Measurements from ENCODE around the gene UTP15. TPM values are rescaled to one million over a fixed set of nuclear protein-coding genes. Genes with fewer than 3 reads are reported as not detected.

UTP15 gene
- total and polyA plus RNA-seq, 2 of the 4 experiments (the other 2 are of a cell fraction) = 11.4 to 28.0 TPM

- Histone ChIP-seq H2BK20ac (ENCODE audit: low read depth, low read length) (peak overlapping the region; percentile 10), H3K4me1 (ENCODE audit: control insufficient read depth, insufficient read depth, low read length) (peaks cover 3% of the 10 kb centered on the region; the same call in 1 of the 2 replicates), H4K5ac (ENCODE audit: low read depth, low read length) (peak overlapping the region; percentile 27; the same call in 1 of the 2 replicates), H3K23ac (ENCODE audit: low read depth, low read length) (peak overlapping the region; percentile 55), H3K4me3 (ENCODE audit: insufficient read depth, low read depth, low read length) (peak overlapping the region; percentile 72), H3K4ac (ENCODE audit: low read depth, low read length) (peak overlapping the region; percentile 53), H3K18ac (ENCODE audit: low read depth, low read length) (peak overlapping the region; percentile 14; the same call in 1 of the 2 replicates), H2AFZ (replicated peaks; ENCODE audit: low read length, poor library complexity) (peak overlapping the region; percentile 94), H4K20me1 (ENCODE audit: insufficient read depth, low read length) (no peaks in the 10 kb centered on the region), H3K9me1 (ENCODE audit: insufficient read depth, low read length) (peaks cover 3% of the 10 kb centered on the region; the same call in 1 of the 2 replicates), H3K14ac (replicated peaks; ENCODE audit: low read depth, low read length) (peak overlapping the region; percentile 65), H3K9ac (ENCODE audit: low read depth, low read length) (peak overlapping the region; percentile 52; the same call in 1 of the 2 replicates), H2AK5ac (ENCODE audit: low read depth, low read length) (peak overlapping the region; percentile 45), H4K91ac (ENCODE audit: insufficient read depth, low read depth, low read length) (peak overlapping the region; percentile 34), H3K27me3 (ENCODE audit: control insufficient read depth, insufficient read depth, low read length) (no peaks in the 10 kb centered on the region), H3K4me2 (ENCODE audit: low read depth, low read length) (peak overlapping the region; percentile 100), H2BK15ac (ENCODE audit: low read depth, low read length) (peak overlapping the region; percentile 4; the same call in 1 of the 3 replicates), H3K27ac (ENCODE audit: insufficient read depth, low read length) (peak overlapping the region; percentile 14; the same call in 1 of the 2 replicates), H2BK120ac (ENCODE audit: low read depth, low read length) (peak overlapping the region; percentile 65), H3K9me3 (ENCODE audit: control insufficient read depth, insufficient read depth, low read length) (no peaks in the 10 kb centered on the region), H3K56ac (ENCODE audit: extremely low read depth, insufficient read depth, low read length) (peak overlapping the region; percentile 12; the same call in 1 of the 2 replicates), H4K8ac (ENCODE audit: low read depth in 2 of 2, low read length in 2 of 2) (peak overlapping the region; percentile 8 to 60), H2AK9ac (replicated peaks; ENCODE audit: low read depth, low read length, poor library complexity) (peak overlapping the region; percentile 5), H3K36me3 (ENCODE audit: control insufficient read depth, insufficient read depth, low read length) (no peaks in the 10 kb centered on the region), H3K79me1 (ENCODE audit: low read depth in 1 of 2, low read length in 2 of 2) (peaks cover 14 to 55% of the 10 kb centered on the region in 2 experiments), H2BK5ac (ENCODE audit: low read depth, low read length, poor library complexity, severe bottlenecking) (no peak overlapping the region)
- in situ Hi-C loops (cut with MboI; ENCODE audit: low sequenced_read_pairs) = no loop called here
- ATAC-seq (ENCODE audit: low read depth) (no peak), DNase-seq (no peak)
- POLR2A ChIA-PET (ENCODE audit: unreplicated experiment) = no interaction called here
- CTCF ChIA-PET = interaction anchor here (0.6 to 1.0 kb wide), 2 partner anchors 67 to 765 kb away, joined by 3 read pairs; no protein-coding TSS in a partner anchor
- dilution Hi-C loops (cut with HindIII; ENCODE audit: low sequenced_read_pairs, unreplicated experiment) = no loop called here
- WGBS, 2 experiments (ENCODE audit: extremely low coverage in 2 of 2, insufficient read length in 1 of 2) = 67% methylated on average over 1 of the region's 14 CpGs; no CpG with 5 or more reads in 1 of the 2 experiments
- BruUV-seq (replicated peaks) = no TSS peak
- intact Hi-C loops (cut with micrococcal nuclease) = loop anchor here (5.0 kb wide), 1 partner anchor 65 kb away; no protein-coding TSS in a partner anchor
- TF ChIP-seq USF2 (IDR thresholded peaks at IDR 0.05; ENCODE audit: low read depth, low read length) = no peak
- no peak for TF ChIP-seq MAZ (IDR thresholded peaks at IDR 0.05; ENCODE audit: borderline replicate concordance, low read depth, low read length)
- no peak for TF ChIP-seq ELK1 (IDR thresholded peaks at IDR 0.05; ENCODE audit: borderline replicate concordance, low read depth, low read length)
- TF ChIP-seq SMC3 (IDR thresholded peaks at IDR 0.05; ENCODE audit: low read depth, low read length) = no peak
- no peak for TF ChIP-seq MXI1 (IDR thresholded peaks at IDR 0.05; ENCODE audit: borderline replicate concordance, low read depth, low read length)
- no peak for TF ChIP-seq RAD21 (IDR thresholded peaks at IDR 0.05; ENCODE audit: low read length)
- no peak for TF ChIP-seq RCOR1 (IDR thresholded peaks at IDR 0.05; ENCODE audit: insufficient replicate concordance, low read length)
- TF ChIP-seq MAFK (IDR thresholded peaks at IDR 0.05; ENCODE audit: low read depth, low read length) = no peak
- no peak for TF ChIP-seq CHD1 (IDR thresholded peaks at IDR 0.05; ENCODE audit: low read depth, low read length)
- no peak for TF ChIP-seq POLR2A (IDR thresholded peaks at IDR 0.05; ENCODE audit: low read depth, low read length)
- TF ChIP-seq CTCF (conservative IDR thresholded peaks at IDR 0.05; ENCODE audit: low read depth, low read length) = no peak
- no peak for TF ChIP-seq BHLHE40 (IDR thresholded peaks at IDR 0.05; ENCODE audit: low read depth, low read length)
- no peak for TF ChIP-seq NFE2L2 (IDR thresholded peaks at IDR 0.05; ENCODE audit: low read depth, low read length)
- no peak for TF ChIP-seq CEBPB (IDR thresholded peaks at IDR 0.05; ENCODE audit: low read depth, low read length)
- TF ChIP-seq FOS (IDR thresholded peaks at IDR 0.05; ENCODE audit: low read depth, low read length) = no peak
These were observed 61.3 kb downstream of the UTP15 start for GRCh38 chr5:73626814-73627313.

Measured in IMR-90 (cell line).